ENCODE measurements around the gene CEP57L1.

GRCh38 chr6:109069746-109070145 lies 25.6 kb upstream of the CEP57L1 start:
- TF ChIP-seq POLR2A (IDR thresholded peaks at IDR 0.05; ENCODE audit: borderline replicate concordance, extremely low read depth, insufficient read depth, insufficient read length) (no peak), POLR2AphosphoS5 (IDR thresholded peaks at IDR 0.05; ENCODE audit: low read depth, low read length) (no peak)

Measured in HCT116 (cell line).